Measurements from ENCODE around the gene MAPK10.

- TF ChIP-seq PHF8 (IDR thresholded peaks at IDR 0.05; ENCODE audit: borderline replicate concordance, low read length) (no peak), CTCF (IDR thresholded peaks at IDR 0.05 in 2 of 3, conservative IDR thresholded peaks at IDR 0.05 in 1 of 3; ENCODE audit: insufficient read depth in 2 of 3, low read depth in 1 of 3, low read length in 3 of 3) (no peak), JUND (IDR thresholded peaks at IDR 0.05; ENCODE audit: borderline replicate concordance, low read depth, low read length) (no peak), JUND (tag; IDR thresholded peaks at IDR 0.05; ENCODE audit: borderline replicate concordance, low read depth, low read length) (no peak), SRF (CRISPR knock-in tag; IDR thresholded peaks at IDR 0.05) (no peak), RFX5 (IDR thresholded peaks at IDR 0.05; ENCODE audit: low read depth, low read length) (no peak)
Measured at GRCh38 chr4:86155766-86156165, 204.1 kb downstream of the MAPK10 start.
